GM03348 (cell line): ENCODE data around the gene SYNE2.
A peak's percentile ranks its signal among the peaks of the same experiment; 100 is the strongest.
"Not testable (repeated sequence)": the region's sequence is repeated elsewhere in the genome, so short reads cannot be mapped to it uniquely, and the experiment has no call there.

Experiments
- DNase-seq: peaks from one replicate; pipeline ENCODE4 v3.0.0; 2012; ENCODE audit warnings: low spot score

Gene SYNE2

DNA sequence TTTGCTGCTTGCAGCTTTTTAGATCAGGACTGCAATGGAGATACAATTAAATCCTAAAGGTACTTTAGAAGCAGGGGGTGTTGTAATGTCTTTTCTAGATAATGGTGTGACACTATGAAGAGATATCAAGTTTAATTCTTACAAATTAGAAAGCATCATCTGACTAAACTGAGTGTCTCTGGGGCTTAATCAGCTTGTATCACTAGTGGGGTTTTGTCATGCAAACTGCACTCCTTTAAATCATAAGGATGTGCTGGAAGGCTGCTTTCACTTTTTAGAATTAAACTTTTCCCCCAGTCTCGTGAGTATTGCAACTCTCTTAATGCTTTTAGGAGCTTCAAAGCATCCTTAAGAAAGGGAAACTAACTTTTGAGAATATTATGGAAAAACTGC lies 222.8 kb downstream of the SYNE2 start:
- DNase-seq = no peak

DNA sequence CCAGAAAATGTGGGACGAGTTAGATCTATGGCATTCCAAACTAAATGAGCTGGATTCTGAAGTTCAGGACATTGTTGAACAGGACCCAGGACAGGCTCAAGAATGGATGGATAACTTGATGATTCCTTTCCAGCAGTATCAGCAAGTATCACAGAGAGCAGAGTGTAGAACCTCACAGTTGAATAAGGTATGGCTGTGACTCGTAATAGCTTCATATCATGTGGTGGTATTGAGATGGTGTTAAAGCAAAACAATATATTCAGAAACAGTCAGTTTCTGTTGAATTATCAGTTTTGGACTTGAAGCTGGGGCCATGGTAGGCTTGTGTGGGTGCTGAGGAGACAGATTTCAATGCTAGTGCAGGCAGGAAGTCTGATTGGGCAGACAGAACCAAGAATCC lies 227.6 kb downstream of the SYNE2 start:
- DNase-seq = no peak

DNA sequence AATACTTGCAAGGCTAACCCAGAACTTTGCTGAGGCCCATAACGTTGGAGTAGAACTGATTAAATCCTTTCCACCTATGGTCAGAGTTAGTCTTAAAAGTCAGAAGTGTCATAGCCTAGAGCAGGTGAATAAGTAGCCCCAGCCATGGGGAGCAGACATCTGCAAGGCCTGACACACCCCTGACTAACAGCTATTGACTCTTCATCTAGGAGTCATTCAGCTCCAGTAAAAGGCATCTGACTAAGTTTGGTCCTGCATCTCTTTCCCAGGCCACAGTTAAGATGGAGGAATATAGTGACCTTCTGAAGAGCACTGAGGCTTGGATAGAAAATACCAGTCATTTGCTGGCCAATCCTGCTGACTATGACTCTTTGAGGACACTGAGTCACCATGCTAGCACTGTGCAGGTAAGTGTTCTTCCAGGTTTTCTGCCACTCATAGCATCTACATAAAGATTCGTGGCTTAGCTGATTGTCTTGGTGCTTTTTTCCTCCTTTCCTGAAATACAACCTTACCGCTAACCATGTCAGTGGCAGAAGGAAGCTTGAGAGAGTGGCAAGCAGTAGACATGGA lies 228.5 kb downstream of the SYNE2 start:
- no peak for DNase-seq

DNA sequence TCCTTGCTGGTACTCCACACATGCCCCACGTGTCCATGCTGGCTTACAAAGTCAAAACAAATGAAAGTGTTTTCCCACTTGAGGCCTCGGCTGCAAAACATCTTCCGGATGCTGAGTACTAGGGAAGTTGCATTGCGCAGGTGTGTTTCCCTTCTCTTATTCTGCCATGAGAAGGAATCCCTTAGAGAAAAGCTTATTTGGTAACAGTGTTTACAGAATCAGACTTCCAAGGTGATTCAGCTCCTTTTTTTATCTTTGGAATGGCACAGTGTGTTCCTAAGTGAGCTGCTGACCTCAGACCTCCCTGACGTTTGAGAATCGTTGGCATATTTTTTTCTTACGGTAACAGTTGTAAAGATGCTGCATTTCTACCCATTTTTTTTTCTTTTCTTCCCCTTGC lies 230.0 kb downstream of the SYNE2 start:
- DNase-seq = no peak

DNA sequence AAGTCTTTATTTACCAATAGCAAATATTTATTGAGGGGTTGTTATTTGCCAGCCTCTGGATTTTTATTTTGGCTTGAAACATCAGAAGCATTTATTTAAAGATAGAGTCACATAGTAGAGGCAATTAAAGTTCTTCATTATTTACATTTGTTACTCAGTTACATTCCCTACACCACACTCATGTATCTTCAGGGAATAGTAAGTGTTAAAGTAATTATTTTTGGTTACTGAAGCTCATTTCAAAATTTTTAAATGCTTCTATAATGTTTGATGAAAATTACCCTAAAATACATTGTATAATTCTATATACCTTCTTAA lies 235.8 kb downstream of the SYNE2 start:
- DNase-seq = no peak

DNA sequence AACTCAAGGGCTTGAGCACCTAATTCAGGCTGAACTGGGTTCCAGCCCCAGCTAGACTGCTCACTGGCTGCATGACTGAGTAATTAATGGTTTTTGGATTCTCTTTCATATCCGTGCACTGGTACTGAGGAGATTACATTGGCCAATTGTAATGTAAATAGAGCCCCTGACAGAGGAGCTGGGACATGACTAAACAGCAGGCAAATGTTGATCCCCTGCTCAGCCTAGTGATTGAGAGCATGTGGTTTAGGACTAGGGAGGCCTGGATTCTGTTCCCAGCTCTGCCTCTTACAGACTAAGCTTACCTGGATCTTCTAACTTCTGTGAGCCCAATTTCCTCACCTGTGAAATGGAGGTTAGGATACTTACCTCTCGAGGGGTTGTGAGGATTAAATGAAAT lies 237.1 kb downstream of the SYNE2 start:
- no peak for DNase-seq

DNA sequence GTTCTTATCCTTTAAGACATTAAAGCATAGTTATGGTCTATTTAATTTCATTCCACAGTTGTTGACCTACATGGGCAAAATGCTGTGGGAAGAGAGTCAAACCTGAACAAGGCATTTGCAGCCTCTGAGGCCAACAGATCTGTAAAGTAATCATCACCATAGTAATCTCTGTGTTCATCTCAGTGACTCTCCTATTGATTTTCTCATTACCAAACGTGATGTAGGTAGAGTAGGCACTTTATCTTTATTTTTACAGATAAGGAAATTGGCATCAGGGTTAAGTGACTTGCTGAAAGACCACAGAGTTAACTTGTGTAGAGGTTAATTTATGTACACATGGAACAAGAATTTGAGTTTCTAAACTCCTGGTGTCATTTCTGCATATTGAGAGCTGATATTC lies 238.4 kb downstream of the SYNE2 start:
- no peak for DNase-seq

DNA sequence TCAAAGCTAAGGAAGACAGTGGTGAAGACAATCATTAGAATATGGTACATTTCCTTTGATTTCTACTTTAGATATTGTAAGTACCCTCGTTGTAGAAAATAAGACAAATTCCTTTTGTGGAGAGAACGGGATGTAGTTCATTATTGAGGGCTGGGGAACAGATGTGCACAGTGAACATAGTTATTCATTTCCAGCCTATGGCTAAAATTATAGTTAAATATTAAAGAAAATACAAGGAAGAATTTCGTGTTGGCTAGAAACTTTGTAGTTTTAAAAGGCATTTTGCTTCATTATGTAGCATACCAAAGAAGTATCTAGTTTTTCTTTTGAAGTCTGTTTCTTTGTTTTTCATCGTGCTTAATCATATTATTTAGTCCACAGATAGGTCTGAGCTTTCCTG lies 239.5 kb downstream of the SYNE2 start:
- no peak for DNase-seq

DNA sequence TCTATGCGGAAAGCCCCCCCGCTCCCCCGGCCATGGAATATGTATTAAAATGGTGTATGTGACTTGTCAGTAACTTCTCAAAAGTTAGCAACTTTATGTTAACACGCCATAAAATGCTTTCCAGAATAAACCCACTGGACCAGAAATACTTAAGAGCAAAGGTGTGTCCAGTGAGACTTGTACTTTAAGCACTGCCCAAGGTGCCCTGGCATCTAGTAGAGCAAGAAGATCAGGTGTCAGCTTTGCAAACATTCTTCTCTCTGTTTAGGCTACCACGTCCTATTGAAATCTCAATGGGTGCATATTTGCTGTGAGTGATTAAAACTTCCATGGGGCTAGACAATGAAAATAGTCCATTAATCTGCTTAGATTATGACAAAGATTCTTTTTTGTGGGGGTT lies 240.1 kb downstream of the SYNE2 start:
- no peak for DNase-seq

DNA sequence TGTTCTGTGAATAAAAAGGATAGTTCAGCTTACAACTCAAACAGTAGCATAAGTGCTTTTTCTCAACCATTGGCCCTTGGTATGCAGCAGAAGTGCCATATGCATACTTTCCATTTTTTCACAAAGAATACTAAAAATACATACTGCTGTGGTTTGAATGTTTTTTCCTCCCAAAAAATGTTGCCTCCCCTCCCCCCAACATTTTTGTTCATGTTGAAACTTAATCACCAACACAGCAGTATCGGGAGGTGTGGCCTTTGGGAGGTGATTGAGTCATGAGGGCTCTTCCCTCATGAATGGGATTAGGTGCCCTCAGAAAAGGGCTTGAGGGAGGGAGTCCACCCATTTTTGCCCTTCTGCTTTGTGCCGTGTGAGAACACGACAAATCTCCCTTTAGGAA lies 242.8 kb downstream of the SYNE2 start:
- peak; percentile 26 for DNase-seq

DNA sequence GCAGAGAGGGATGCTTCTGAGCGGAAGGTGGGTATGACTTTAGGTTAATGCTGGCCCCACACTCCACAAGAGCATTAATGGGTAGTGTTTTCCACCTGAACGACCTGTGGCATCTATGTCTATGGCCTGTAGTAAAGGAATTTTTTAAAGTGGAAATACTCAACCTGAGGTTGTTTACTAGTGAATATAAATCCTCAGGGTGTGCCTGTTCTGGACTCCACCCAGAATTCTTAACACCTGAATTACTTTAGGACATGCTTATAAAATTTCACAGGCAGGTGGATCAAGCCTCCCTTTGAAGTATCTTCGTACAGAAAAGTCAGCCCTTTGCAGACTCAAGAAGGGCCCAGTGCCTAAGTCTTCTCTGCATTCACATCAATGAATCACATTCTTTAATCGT lies 245.3 kb downstream of the SYNE2 start:
- DNase-seq = no peak

DNA sequence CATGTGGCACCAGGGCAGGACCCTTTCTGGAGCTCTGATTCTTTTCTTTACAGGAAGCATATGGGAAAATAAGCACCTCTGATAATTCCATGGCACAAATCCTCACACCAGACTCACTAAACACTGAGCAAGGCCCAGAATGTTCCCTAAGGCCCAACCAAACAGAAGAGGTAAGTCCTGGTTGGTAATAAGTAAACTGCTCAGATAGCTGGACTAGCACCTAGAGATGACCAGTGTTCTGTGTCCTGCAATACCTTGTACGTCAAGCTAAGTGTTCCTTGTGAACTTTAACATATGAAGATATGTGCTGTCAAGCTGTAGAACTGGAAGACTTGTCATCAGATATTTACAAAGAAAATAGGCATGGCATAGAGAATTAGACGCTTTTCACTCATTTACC lies 254.6 kb downstream of the SYNE2 start:
- no peak for DNase-seq

DNA sequence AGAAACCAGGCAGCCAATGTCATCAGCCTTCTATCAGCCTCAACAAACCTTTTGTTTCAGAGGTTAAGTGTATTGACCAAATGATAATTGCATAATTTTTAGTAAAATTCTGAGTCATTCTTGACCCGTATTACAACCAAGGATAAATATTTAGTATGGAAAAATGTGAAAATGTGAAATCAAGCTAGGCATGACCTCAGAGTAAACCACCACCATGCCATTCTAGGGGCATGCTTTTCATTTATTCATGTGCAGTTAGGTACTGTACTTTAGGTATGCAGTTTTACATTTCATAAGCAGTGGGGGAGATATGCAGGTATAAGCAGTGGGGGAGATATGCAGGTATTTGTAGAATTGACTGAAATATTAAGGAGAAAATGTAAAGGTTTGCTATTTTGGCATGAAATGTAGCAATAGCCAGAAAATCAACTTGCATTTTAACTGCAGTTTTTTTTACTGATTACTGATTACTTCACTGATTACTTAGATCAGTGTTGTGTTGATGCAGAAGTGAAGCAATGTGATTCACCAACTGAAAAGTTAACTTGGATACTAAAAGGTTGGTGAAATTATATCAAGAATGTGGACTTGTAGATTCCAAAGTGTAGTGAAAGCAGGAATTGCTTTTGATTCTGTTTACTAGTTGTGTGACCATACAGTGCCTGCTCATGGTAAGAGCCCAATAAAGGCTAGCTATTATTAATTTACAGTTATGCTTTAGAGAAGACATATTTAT lies 257.2 kb downstream of the SYNE2 start:
- DNase-seq = peak; percentile 12

DNA sequence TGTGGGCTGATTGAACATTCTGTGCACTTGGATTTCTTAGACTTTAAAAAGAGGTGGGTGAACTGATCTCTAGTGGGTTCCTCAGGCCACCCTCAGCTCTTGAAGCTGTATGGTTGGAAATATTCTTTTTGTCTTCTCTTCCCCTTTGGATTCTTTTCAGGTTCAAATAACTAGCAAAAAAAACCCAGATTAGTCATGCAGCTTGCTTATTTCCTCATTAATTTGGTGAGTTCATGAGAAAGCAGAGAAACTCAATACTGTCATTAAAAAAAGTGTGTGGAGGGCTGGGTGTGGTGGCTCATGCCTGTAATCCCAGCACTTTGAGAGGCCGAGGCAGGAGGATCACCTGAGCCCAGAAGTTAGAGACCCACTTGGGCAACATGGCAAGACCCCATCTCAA lies 258.0 kb downstream of the SYNE2 start:
- DNase-seq = no peak

DNA sequence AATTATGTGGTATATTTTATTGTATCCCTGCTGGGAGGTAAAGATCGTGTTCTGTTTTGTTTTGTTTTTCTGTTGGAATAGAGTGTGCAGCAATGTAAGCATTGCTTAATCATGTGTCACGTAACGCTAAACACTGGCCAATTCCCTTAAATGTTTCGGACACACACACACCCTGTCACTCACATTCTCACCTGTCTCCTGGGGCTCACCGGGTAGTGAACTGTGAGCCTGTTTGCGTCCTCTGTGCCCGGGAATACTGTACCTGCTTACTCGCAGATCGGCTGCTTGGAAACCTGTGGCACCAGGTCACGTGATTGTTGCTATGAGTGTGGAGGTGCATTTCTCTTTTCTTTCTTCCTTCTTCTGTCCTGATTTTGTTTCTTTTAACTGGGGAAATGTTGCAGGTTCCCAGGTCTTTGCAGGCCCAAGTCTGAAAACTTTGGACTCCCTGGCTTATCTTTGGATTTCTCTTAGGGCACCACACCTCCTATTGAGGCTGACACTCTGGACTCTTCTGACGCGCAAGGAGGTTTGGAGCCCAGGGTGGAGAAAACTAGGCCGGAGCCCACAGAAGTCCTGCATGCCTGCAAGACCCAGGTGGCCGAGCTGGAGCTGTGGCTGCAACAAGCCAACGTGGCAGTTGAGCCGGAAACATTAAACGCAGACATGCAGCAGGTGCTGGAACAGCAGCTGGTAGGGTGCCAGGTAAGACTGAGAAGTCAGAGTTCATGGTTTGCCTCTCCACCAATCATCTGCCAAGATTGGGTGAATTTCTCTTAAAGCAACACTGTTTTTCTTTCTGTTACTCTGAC lies 260.3 kb downstream of the SYNE2 start:
- no peak for DNase-seq

DNA sequence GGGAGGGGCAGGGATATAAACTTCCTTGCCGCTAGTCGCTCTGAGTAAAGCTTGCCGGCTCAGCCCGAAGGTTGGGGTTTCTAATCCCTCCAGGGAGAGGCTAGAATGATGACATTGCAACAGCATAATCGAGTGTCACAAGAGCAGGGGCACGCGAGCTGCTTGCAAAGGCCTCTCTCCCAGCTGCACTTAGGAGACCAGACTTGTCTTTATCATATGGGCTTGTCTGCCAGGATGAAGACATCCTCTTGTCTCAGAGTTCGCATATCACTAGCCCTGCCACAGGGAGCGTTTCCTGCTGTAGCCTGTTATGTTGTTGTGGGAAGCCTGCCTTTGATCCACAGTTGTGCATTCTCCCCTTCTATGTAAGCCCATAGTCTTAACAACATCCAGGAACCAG lies 261.4 kb downstream of the SYNE2 start:
- DNase-seq = no peak

DNA sequence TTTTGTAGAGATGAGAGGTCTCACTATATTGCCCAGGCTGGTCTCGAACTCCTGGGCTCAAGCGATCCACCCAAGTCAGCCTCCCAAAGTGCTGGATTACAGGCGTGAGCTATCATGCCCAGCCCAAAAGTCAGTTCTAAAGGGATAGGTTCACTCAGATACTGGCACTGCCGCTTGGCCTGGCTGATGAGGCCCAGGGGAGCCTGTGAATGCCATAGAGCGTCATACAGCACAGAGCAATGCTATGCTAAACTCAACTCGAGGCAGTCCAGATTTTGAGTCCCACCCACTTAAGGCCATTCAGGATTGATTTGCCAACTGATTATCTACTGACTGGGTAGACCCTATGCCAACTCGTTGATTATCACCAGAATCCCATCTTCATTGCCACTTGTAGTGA lies 262.0 kb downstream of the SYNE2 start:
- DNase-seq = no peak

DNA sequence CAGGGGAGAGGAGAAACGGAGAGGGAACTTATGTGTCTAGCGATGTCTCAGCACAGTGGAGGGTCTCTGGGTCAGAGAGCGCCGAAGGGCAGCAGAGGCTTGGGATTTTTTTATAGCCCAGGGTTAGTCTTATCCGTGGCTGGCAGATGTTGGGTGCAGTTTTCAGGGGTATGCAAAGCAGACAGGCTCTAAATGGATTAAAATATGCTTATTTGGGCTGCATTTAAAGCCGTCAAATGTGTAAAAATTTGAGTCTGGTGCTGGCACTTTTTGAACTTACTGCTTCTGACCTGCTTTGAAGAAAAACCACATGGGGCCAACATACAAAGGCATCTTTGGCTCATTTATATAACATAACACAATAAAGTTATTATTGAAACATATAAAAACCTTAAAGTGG lies 262.6 kb downstream of the SYNE2 start:
- no peak for DNase-seq

DNA sequence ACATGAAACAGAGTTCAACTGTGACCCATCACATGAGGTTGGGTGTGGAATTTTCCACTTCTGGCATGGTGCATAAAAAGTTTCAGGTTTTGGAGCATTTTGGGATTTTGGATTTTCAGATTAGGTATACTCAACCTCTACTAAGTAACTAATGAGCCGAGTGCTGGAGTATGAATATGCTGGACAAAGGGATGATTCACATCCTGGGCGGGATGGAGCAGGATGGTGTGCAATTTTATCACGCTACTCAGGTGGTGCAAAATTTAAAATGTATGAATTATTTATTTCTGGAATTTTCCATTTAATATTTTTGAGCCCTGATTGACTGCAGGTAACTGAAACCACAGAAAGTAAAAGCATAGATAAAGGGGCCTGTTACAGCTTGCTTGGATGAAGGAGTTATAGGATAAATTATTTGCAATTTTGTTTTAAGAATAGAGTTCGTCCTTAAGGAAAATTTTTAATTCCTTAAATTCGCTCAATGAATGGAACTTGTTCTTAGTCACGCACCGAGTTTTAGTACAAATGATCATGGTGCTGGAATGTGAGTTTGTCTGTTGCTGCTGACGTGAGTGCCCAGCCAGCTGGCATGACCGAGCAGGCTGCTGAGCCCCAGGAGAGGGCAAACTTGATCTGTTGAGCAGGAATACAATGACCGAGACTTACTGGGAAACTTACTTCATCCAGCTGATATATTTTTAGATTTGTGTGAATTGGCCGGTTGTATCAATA lies 265.0 kb downstream of the SYNE2 start:
- peak; percentile 17 for DNase-seq

DNA sequence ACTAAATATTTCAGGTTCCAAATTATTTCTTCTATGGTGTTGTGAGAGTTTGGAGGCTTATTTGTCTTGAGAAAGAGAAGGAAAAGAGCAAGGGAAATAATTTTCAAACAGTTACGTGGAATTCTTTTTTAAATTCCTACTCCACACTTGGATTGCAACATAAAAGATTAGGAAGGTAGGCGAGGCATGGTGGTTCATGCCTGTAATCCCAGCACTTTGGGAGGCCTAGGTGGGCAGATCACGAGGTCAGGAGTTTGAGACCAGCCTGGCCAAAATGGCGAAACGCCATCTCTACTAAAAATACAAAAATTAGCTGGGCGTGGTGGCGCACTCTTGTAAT lies 265.6 kb downstream of the SYNE2 start:
- DNase-seq = not testable (repeated sequence)

DNA sequence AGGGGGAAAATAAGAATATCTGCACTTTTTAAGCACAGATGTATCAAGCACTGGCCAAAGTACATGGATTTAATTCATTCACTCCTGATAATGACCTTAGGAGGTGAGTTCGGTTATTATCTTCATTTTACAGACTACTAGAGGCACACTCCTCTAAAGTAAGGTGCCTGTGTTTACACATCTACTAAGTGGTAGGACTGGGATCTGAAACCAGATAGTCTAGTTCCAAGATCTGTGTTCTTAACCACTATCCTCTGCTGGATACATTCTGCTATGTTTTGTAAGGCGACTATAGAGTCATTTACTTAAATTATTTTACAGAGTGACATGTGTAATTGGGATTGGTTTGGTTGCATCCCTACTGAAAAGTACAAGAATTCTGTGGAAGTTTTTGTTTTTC lies 266.1 kb downstream of the SYNE2 start:
- no peak for DNase-seq

DNA sequence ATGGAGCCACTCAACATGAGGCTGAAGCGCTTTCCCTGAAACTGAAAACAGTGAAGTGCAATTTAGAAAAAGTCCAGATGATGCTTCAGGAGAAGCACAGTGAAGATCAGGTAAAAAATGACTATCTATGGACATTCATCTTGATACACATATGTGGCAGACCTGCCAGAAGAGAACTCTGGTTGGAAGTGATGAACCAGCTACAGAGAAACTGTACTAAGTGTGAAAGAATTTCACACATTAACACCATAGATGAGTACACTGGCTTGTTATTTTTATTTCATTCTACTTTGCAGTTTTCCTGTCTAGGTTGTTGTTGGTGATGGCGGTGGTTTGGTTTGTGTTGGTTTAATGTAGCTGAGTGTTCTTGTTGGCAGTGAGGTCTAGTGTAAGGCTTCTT lies 266.7 kb downstream of the SYNE2 start:
- DNase-seq = no peak

DNA sequence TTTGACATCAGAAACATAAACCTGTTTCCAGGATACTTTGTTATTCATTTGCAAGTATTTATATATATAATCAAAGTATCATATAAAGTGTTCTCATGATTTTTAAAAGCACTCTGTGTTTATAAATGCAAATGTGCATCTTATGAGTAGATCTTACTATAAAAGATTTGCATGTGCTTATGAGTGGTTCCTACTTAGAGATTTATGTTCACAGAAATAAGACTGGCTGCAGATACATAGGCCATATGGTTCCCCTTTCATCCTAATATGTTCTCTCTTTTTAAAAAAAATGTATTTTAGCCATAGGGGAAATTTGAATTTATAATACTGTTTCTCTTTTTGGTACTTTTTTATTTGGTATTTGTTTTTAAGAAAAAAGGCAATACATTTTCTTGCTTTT lies 267.2 kb downstream of the SYNE2 start:
- no peak for DNase-seq
